NCI-H2081 treated with DMSO at 0.1 percent for 48 hours (cell line): ENCODE measurements around the gene HSPA1B.
"Not testable (repeated sequence)": the region's sequence is repeated elsewhere in the genome, so short reads cannot be mapped to it uniquely, and the experiment has no call there.

Experiments used
- DNase-seq: peaks from one replicate; lab custom pipeline; 2025; lab: John Stamatoyannopoulos, UW

Gene HSPA1B

DNA sequence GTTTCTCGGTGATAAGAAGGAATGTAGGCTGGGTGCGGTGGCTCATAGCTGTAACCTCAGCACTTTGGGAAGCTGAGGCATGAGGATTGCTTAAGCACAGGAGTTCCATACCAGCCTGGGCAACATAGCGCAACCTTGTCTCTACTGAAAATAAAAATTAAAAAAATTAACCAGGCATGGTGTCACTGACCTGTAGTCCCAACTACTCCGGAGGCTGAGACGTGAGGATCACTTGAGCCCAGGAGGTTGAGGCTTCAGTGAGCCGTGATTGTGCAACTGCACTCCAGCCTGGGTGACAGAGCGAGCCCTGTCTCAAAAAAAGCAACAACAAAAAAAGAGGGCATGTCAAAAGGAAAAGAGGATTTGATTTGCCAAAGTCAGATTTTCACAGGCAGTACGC, 31.2 kb downstream of the HSPA1B start:
- no peak for DNase-seq

DNA sequence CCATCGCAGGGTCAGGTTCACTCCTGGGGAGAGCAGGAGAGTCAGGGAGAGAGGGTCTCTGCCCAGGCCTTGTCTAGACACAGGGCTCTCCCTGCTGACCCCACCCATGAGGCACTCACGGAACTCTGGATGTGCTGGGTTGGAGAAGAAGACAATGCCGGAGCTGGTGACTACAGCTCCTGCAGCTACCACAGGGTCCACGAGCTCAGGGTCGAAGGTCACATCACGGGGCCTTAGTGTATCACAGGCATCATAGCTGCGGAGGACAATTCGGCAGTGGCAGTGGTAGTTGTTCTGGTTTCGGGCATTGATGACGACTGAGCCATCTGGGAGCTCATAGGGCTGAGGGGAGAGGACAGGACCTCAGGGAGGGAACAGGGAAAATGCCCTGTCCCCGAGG, 32.4 kb downstream of the HSPA1B start:
- DNase-seq = no peak

DNA sequence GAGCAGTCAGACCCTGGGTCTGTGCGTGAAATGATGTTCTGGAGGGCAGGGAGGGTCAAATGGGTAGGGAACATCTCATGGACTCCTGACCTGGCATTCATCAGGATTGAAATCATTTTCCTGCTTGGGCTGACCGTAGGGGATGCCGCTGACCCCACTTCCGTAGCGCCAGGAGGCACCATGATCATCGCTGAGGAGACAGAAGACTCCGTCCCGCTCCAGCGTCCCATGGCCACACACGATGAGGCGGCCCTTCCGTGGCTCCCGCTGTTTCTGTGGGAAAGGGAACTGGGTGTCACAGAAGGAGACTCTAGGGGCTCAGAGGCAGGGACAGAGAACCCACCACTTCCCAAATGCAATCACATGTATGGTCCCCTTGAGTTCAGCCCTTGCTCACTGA, 32.8 kb downstream of the HSPA1B start:
- DNase-seq = no peak

DNA sequence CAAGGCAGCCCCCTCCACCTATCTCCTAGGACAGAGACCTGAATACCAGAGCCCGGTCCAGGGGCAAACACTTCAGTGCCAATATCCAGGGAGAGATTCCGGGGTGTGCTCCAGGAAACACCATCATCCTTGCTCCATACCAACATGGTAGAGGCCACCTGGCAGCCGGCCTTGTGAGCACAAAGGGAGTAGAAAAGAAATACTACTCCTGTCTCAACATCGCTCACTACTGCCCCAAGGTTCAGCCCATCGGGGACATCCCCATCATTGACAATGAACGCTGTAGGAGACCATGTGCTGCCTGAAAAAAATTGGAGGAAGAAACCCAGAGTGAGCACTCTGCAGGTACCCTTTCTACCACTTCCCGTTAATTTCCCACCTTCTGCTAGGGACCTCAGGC, 33.6 kb downstream of the HSPA1B start:
- no peak for DNase-seq

DNA sequence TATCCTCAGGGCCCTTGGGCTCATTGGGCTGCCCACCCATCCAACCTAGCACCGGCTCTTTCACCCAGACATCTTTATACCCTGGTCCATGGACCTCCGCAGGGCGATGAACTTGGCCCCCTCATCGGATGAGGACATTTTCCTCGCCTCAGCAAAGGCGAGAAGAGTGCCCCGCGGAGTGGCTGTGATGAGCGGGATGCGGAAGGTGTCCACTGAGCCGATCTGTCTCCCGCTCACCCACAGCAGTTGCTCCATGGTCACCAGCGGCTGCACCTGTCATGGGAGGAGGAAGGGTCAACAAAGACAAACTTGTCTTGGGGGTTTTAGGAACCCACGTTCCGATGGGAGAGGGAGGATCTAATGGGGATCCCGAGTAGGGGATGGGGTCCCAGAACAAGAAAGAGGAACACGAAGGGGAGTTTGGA, 34.4 kb downstream of the HSPA1B start:
- no peak for DNase-seq

DNA sequence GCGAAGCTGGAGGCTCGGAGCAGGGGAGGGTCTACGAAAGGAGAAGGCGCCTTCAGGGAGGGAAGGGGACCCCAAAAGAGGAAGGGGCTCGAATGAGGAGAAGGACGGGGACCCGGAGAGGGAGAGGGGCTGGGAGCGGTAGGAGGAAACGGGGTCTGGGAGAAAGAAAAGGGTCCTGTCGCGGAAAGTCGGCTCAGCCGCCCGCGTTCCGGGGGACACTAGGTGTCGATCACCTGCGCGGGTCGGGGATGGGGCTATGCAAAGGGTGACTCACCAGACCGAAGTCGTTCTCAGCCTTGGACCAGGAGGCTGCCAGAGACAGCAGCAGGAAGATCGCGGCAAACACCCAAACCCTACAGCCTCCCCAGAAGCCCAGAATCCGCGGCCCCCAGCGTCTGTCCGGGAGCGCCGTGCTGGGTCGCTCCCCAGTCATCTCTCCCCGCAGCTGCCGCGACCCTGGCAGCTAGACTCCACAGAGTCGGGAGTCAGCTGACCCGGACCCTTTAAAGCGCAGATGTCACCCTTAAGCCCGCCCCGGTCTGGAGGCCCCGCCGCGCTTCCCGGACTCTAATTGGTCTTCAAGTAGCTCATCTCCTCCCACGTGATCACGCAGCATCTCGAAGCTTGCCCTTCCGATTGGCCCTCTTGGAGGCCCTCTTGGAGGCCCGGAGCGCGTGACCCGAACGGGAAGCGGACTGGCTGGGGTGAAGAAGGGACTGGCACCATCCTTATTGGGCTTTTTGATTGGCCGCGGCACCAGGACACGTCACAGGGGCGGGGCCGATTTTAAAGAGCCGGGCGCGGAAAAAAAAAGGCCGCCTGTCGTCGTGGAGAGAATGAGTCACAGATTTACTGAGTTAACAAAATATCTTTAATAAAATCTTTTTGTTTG, 35.1 kb downstream of the HSPA1B start, which contains the start of gene NEU1:
Gene NEU1 (minus strand): TSS at position 478 of the 892 bp plus-strand sequence. CDS start 45 bp downstream, at position 433.
- DNase-seq = peak; percentile 97

DNA sequence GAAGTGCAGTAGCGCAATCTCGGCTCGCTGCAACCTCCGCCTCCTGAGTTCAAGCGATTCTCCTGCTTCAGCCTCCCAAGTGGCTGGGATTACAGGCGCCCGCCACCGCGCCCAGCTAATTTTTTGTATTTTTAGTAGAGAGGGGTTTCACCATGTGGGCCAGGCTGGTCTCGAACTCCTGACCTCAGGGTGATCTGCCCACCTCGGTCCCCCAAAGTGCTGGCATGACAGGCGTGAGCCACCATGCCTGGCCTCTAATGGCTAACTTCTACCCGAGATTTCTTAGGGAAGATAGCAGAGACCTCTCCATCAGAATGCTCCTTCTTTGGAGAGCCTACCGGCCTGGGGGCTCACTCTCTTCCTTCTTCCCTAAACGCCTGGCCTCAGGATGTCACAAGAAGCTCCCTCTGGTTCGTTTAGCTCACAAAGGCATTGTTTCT, 36.6 kb downstream of the HSPA1B start:
- DNase-seq = not testable (repeated sequence)

DNA sequence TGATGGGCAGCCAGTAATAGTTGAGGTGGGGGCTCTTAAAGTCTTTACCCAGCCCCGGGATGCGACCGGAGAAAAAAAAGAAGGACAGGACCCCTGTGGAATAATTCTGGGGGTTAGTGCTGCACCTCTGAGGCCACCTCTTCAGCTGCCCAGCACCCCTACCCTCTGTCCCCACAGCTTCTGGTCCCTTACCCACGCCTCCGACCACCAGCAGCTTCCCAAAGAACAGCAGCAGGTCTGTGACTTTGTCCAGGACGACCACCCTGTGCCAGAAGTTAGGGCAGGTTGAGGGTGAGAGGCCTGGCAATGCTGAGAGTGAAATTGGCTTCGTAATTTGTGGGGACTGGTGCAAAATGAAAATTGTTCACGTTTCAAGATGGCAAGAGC, 37.3 kb downstream of the HSPA1B start:
- DNase-seq = no peak

DNA sequence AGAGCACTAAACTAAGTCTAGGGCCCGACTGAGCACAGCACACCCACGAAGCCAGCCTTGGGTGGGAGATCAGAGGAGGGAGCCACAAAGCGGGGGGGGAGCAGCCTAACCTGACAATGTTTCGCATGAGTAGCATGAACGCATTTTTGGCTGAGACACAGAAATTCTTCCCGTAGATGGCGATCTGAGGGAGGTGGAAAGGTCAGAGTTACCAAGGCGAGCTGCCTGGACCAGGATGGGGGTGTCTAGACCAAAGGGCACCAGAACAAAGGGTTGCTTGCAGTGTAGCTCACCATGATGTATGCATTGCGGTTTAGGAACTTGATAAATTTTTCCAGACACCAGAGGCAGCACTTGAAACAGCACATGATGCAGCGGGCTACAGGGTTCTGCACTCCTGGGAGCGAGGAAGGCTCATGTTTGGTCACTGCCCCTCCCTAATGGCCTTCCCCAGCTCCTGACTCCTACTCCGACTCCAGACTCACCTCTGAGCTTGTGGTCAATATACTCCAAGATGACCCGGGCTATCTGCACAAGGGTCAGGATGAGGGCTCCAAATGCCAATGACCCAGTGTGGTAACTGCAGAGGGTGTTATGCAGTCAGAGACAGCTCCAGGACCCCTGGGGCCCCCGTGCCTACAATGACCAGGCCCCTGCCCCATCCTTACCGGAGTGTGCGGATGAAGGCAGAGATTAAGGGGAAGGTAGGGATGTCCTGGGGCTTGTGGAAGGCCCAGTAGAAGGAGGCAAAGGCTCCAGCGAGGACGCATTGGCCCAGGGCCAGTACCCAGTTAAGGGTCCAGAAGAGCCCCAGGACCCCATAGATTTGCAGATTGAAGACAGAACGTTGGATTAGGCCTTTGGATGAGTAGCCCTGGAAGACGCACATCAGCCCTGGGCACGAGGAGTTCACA, 37.9 kb downstream of the HSPA1B start:
- no peak for DNase-seq

DNA sequence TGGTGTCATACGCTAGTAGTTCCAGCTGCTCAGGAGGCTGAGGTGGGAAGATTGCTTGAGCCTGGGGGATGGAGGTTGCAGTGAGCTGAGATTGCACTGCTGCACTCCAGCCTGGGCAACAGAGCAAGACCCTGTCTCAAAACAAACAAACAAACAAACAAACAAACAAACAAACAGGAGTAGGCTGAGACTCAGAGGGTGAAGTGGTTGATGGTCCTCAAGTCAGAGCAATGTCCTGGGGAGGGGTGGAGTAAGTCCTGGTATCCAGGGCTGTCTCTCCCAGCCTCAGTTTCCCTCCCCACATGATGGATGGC, 41.1 kb downstream of the HSPA1B start:
- not testable (repeated sequence) for DNase-seq

DNA sequence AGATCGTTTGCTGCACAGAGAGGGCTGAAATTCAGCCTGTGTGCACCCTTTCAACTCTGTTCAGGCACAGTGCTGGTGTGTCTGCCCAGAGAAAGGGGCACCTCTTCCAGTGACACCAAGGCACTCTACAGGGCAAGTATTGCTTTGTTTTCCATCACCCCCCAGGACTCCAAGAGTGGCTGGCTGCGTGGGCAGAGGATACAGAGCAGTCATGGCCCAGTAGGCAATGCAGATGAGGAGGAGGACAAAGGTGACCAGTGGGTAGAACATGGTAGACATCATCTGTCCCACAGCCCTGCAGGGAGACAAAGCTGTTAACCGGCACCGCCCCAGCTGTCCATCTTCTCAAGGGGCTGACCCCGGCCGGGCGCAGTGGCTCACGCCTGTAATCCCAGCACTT, 41.8 kb downstream of the HSPA1B start:
- no peak for DNase-seq

DNA sequence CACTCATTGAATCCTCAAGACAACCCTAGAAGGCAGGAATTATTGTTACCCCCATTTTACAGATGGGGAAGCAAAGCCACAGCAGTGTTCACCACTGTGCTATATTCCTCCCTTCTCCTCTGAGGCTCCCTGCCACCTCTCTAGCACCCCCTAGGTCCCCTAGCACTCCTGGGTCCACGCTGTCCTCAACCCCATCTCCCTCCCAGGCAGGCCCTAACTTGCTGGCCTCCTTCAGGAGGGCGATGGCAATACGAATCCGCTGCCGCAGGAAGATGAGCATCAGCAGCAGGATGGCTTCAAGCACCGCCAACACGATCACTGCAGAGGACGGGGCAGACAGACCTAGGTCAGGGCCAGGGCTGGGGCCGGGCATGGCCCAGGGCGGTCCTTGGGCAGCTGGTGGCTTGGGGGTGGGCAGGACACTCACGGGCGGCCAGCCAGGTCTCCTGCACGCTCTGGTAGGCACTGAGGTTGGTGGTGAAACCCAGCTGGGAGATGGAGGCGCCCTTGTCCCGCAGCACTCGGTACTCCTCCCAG, 42.9 kb downstream of the HSPA1B start:
- DNase-seq = no peak

DNA sequence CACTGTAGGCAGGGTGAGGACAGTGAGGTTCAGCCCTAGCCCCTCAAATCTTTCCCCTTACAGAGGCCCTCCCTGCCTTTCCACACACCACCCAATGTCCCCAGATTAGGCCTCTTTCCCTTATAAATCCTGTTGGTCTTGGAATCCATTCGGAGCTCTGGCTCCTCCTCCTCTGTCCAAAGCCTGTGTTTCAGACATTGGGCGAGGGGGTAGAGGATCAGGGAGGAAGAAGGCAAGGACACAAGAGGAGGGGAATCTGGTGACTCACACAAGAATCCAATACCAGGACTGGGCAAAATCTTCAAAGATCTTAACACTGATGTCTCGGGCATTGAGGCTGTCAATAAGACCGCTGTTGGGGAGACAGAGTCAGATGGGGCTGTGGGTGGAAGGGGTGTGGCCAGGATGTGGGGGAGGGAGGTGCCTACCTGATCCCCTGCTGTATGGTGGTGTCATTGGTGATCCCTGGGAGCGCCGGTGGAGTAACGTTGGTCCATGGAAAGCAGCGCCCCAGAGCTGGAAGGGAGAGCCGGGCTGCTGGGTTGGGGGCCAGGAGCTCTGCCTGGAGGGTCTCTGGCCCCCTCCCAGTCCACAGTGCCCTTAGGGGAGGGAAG, 43.6 kb downstream of the HSPA1B start:
- no peak for DNase-seq

DNA sequence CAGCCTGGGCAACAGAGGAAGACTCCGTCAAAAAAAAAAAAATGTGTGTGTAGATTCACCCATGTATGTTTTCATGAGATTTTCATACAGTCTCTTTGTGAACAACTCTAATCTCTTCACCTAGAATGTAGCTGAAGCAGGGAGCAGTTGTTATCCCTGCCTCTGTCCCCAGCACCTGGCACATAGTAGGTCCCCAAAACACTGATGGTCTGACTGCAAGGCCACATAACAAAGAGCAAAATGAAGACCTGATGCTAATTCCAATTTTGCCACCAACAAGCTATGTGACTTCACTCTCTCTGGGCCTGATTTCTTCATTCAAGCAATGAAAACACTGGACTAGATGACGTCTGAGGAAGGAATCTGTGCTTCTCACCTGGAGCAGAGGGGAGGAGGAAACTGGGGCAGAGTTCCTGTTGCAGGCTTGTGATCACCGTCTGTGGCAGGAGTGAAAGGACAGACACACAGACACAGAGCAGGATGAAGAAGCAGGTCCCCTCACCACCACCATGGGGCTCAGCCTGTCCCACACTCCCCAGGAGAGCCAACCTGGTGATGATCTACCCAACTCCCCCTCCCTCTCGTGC, 46.6 kb downstream of the HSPA1B start:
- DNase-seq = no peak

DNA sequence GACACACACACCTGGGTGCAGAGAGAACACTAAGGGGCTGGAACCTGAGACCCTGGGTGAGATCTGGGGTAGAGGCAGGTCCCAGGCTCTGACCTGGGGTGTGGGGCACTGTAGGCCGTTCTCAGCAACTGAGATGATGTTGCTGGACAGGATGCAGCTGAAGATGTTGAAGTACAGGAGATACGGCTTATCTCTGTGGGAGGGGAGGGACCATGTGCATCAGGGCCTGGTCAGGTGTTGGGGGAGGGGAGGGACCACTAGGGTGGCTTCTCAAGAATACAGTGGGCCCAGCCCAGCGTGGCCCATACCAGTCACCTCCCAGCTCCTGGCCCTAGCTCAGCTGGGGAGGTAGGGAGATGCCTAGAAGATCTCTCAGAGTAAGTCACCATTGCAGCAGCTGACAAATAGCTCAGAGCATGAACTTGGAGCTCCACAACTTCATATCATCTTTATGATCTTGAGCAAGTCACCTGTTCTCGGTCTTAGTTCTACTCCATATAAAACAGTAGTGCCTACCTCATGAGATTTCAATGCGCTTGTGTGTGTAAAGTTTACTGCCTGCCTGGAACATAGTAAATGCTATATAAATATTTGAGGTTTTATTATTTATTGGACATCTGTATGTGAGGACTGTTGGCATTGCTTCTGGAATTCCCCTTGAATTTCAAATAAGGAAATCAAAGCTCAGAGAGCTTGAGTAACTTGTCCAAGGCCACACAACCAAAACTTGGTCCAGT, 47.5 kb downstream of the HSPA1B start:
- DNase-seq = no peak

DNA sequence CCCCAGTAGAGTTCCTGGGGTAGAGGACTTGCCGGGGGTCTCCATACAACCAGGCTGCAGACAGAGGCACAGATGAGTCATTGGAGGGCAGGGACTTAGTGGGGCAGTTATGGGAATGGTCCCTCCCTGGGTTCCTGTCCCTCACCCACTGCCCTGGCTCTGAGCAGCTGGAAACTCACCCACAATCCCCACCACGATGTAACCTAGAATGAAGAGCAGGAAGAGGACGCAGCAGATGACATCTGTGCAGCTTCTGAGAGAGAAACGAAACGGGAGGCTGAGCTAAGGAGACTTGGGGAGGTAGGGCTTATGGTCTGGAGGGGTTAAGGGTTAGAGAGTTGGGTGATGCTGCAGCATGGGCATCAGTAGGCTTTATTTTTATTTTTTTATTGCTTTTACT, 48.3 kb downstream of the HSPA1B start:
- no peak for DNase-seq

DNA sequence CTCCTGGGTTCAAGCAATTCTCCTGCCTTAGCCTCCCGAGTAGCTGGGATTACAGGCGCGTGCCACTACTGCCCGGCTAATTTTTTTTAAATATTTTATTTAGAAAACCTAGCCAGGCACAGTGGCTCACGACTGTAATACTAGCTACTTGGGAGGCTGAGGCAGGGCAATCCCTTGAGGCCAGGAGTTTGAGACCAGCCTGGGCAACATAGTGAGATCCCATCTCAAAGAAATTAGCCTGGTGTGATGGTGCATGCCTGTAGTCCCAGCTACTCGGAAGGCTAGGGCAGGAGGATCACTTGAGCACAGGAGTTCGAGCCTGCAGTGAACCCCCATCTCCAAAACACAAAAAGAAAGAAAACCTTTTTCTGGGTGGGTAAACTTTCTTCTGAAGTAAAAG, 48.8 kb downstream of the HSPA1B start:
- no peak for DNase-seq

DNA sequence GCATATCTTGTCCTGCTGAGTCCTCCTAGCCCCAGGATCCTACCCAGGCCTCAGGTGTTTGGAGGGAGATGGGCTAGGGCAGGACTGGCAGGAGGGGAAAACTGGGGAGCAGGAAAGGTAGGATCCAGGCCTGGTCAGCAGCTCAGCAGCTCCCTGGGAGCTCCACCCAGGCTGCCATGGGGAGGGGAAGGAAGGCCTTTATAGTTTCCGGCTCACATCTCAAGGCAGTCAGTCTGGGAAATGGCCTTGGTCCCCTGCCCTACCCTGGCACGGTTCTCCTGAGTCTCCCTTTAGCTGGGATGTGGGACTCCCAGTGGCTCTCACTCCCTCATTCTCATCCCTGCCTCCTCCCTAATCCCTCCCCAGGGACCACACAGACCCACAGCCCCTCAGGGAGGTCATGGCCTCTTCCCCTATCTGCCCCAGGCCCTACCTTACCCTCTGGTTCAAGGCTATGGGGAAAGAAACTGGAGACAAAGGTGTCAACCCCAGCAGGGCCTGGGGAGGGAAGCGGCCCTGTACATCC, 49.6 kb downstream of the HSPA1B start:
- DNase-seq = no peak

DNA sequence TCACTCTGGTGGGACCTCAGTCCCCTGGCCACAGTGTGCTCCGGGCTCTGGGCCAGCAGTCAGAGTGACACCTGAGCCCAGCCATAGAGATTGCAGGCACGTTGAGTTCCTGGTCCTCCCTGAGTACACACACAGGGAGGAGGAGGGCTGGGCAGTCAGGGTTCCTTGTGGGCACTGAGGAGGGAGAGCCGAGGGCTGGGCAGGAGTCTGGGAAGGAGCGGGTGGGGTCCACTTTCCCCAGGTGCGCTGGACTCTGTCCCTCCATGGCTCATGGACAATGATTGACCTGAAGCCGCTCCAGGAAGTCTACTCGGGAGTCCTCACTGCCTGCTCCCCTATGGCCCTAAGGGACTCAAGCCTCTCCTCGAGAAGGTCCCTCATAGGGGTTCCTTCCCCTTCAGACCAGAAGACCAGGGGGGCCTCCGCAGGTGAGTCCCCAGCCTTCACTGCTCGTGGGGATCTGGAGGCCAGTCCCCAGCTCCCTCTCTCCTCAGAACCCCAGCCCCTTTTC, 50.2 kb downstream of the HSPA1B start:
- no peak for DNase-seq

DNA sequence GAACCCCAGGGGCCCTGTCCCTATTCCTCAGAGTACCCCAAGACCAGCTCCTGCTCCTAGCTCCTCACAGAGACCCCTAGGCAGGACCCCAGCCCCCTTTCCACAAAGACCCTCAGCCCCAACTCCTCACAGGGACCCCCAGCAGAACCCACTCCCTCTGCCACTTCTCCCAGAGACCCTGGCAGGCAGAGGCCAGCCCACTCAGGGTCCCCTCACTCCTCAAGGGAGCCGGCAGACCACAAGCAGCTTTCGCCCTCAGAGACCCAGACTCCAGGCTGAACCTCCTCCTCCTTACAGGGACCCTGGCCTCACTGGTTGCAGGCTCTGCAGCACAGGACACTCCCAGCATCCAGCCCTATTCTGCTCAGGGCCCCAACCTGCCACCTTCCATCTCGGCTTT, 50.7 kb downstream of the HSPA1B start:
- DNase-seq = no peak

DNA sequence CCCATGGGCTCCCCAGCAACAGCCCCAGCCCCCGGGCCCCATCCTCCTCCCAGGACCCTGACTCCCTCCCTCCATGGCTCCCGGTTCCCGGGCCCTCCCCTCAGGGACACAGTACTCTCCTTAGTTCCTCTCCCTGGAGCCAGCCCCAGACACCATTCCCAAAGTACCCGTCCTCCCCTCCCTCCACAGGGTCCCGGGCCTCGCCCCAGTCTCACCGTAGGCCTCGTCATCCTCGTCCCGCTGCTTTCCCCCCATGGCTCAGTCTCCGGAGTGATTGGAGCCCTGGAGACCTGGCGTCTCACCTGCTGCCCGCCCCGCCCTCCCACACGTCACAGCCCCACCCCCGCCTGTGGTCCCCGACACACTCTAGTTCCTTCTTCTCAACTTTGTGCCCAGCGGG, 51.2 kb downstream of the HSPA1B start, which contains the start of gene SLC44A4:
Gene SLC44A4 (minus strand): TSS at position 272 of the 400 bp plus-strand sequence. CDS start 17 bp downstream, at position 255.
- DNase-seq = no peak
